GM12892 (cell line): ENCODE results near the gene OCIAD1.
"Not testable (repeated sequence)": the region's sequence is repeated elsewhere in the genome, so short reads cannot be mapped to it uniquely, and the experiment has no call there.

Source experiments
- DNase-seq: peaks from one replicate; pipeline ENCODE4 v3.0.0; 2011; ENCODE audit not compliant: insufficient read length
- FAIRE-seq: peaks from 2 replicates; lab custom pipeline; 2011; peaks lifted over from hg19 to GRCh38; lab: Jason Lieb, UNC
- POLR2A ChIP-seq: IDR thresholded peaks from 2 replicates; pipeline ENCODE4 v1.6.1; 2011; ENCODE audit warnings: low read depth, low read length, control low read depth
- POLR2AphosphoS5 ChIP-seq: IDR thresholded peaks from 2 replicates; pipeline ENCODE4 v1.6.1; 2011; ENCODE audit warnings: low read depth, low read length, control low read depth
- TAF1 ChIP-seq: IDR thresholded peaks from 2 replicates; pipeline ENCODE4 v1.6.1; 2011; ENCODE audit warnings: low read depth, mild to moderate bottlenecking, control low read depth, low read length, borderline replicate concordance

Gene OCIAD1

DNA sequence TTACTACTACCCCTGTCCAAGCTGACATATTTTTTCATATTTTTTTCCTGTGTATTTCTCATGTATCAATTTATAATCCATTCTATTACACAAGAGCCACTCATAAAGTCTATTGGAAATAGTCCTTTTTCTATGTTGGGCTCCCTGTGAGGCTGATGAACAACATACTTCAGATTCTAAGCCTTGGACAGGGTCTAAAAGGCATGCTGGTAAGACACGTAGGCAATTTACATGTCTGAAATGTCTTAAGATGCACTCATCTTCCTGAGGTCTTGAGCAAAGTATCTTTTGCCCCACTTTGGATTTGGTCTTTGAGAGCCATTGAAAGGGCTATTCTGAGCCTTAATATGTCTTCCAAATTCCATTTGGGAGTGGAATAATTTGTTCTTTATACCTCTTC lies 31.8 kb downstream of the OCIAD1 start:
- TF ChIP-seq POLR2AphosphoS5 = no peak
- TF ChIP-seq POLR2A = no peak
- no peak for TF ChIP-seq TAF1
- DNase-seq (no peak), FAIRE-seq (no peak)

DNA sequence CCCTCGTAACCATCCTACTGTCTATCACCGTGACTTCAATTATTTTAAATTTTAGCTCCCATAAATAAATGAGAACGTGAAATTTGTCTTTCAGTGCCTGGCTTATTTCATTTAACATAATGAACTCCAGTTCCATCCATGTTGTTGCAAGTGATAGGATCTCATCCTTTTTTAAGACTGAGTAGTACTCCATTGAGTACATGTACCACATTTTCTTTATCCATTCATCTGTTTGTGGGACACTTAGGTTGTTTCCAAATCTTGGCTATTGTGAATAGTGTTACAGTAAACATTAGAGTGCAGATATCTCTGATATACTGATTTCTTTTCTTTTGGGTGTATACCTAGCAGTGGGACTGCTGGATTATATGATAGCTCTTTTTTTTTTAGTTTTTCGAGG lies 32.8 kb downstream of the OCIAD1 start:
- no peak for TF ChIP-seq POLR2A
- no peak for TF ChIP-seq POLR2AphosphoS5
- FAIRE-seq = no peak
- no peak for DNase-seq

DNA sequence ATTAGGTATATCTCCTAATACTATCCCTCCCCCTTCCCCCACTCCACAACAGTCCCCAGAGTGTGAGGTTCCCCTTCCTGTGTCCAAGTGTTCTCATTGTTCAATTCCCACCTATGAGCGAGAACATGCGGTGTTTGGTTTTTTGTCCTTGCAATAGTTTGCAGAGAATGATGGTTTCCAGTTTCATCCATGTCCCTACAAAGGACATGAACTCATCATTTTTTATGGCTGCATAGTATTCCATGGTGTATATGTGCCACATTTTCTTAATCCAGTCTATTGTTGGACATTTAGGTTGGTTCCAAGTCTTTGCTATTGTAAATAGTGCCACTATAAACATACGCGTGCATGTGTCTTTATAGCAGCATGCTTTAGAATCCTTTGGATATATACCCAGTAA lies 33.8 kb downstream of the OCIAD1 start:
- not testable (repeated sequence) for FAIRE-seq, DNase-seq

DNA sequence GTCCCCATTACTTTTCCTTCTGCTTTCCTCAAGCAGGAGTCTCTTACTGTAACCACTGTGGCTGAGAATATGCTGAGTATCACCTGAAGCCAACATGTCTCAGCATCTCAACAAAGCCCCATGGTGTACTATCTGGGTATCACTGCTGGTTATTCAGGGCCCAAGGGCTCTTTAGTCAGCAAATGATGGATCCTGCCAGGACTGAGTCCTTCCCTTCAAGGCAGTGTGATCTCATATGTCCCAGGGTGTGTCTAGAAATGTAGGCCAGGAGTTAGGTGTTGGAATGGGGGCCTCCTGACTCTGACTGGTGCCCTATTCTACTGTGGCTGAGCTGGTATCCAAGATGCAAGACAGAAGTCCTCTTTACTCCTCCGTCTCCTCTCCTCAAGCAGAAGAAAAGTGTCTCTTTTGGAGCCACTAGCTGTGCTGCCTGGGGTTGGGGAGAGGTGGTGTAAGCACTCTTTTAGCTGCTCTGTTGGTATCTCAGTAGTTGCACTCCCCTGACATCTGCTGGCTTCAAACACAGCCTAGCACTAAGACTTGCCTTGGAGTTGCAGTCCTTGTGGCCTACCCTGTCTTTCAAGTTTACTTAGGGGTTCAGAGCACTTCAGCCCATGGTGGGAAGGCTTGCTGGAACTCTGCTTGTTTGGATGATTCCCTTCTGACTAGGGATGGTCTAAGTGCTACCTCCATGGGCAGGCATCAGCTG lies 47.1 kb downstream of the OCIAD1 start:
- no peak for TF ChIP-seq POLR2A
- TF ChIP-seq POLR2AphosphoS5 = no peak
- no peak for TF ChIP-seq TAF1
- no peak for DNase-seq
- FAIRE-seq = no peak

- no peak for FAIRE-seq
- no peak for DNase-seq
- no peak for TF ChIP-seq POLR2AphosphoS5
- no peak for TF ChIP-seq TAF1
- TF ChIP-seq POLR2A = no peak
Measured at GRCh38 chr4:48879561-48880442, 48.9 kb downstream of the OCIAD1 start.

- not testable (repeated sequence) for FAIRE-seq, DNase-seq
Measured at GRCh38 chr4:48881646-48882045, 50.8 kb downstream of the OCIAD1 start.

DNA sequence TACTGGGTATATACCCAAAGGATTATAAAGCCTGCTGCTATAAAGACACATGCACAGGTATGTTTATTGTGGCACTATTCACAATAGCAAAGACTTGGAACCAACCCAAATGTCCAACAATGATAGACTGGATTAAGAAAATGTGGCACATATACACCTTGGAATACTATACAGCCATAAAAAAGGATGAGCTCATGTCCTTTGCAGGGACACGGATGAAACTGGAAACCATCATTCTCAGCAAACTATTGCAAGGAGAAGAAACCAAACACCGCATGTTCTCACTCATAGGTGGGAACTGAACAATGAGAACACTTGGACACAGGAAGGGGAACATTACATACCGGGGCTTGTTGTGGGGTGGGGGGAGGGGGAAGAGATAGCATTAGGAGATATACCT lies 58.9 kb downstream of the OCIAD1 start:
- FAIRE-seq, DNase-seq: not testable (repeated sequence)

DNA sequence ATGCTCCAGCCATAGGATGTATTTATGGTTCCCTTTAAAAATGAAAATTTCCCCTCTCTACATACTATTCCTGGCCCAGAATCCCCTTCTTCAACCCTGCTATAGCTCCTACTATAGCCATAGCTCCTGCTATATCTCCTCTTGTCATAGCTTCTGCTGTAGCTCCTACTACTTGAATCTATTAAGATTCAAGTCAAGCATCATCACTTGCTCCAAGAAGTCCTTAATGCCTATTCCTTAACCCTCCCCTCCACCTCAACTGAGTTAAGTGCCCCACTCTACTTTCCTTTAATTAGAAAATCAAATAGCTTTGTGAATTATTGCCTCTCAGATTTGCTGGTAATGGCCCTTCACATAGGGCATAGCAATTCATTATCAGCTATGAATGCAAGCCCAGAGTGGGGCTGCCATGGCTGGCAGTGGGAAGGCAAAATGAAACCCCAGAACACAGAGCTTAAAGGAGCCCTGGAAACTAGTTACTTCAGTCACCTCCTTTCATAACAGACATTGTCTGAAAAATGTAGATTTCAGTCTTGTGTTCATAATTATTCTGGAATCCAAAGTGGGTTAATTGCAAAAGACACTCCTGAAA lies 60.2 kb downstream of the OCIAD1 start:
- no peak for FAIRE-seq
- DNase-seq = no peak
- TF ChIP-seq POLR2A = no peak
- TF ChIP-seq POLR2AphosphoS5 = no peak
- no peak for TF ChIP-seq TAF1

GRCh38 chr4:48896845-48897244 lies 66.0 kb downstream of the OCIAD1 start:
- TF ChIP-seq POLR2A = no peak
- TF ChIP-seq POLR2AphosphoS5 = no peak
- no peak for TF ChIP-seq TAF1

DNA sequence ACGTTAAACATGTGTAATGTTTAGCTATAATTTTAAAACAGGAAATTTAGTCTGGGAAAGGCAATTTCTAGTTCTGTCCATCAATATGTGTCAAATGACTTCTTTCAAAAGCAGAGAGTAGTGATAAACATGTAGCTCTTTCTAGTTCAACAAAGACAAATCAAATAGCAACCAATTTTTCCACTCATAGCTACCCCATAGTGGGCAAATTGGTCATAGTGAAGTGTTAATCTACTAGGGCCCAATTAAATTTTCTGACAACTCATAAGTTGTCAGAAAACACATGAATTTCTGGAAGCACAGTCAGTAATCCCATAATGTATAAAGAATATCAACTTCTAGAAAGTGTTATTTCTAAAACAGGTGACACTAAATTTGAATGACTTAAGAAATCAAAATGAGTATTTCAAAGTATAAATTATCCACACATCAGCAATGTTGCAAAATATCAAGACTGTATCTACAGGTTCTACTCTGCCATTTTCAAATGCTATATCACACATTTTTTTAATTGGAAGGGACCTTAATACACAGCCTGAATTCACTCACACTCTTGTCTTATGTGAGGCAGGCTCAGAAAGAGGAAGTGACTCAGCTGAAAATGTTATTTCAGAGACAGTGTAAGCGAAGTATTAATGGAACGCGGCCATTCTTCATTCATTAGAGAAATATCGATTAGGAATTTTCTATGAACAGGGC lies 68.0 kb downstream of the OCIAD1 start:
- TF ChIP-seq POLR2AphosphoS5 (no peak), POLR2A (no peak), TAF1 (no peak)
- DNase-seq (no peak), FAIRE-seq (no peak)

More at GRCh38 chr4:48896845-48897244, 66.0 kb downstream of the OCIAD1 start:
- DNase-seq (no peak), FAIRE-seq (no peak)

GRCh38 chr4:48899432-48899749 lies 68.5 kb downstream of the OCIAD1 start:
- no peak for TF ChIP-seq TAF1
- TF ChIP-seq POLR2A = no peak
- TF ChIP-seq POLR2AphosphoS5 = no peak
- FAIRE-seq = no peak
- no peak for DNase-seq

DNA sequence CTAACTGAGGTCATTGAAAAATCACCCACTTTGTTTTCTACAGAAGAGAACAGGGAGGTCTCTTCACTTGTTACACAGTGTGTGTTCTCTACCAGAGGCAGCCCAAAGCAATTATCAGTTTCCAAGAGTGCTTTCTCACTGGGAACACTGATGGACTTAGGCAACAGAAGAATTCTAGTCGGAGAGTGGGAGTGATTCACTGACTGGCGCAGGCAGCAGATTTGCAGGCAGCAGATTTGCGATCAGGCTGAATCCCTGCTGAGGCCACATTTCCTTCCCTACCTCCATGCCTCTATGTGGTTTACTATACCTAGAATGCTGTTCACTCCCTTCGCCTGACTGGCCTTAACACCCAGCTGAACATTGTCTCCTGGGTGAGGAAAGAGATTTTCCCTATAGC lies 69.1 kb downstream of the OCIAD1 start:
- TF ChIP-seq POLR2A = no peak
- TF ChIP-seq POLR2AphosphoS5 = no peak
- no peak for TF ChIP-seq TAF1
- DNase-seq (no peak), FAIRE-seq (no peak)
